ENCODE data around the gene SUOX. TPM values are rescaled to one million over a fixed set of nuclear protein-coding genes. Genes with fewer than 3 reads are reported as not detected.
"Not testable (repeated sequence)": the region's sequence is repeated elsewhere in the genome, so short reads cannot be mapped to it uniquely, and the experiment has no call there.

Gene SUOX
- polyA plus RNA-seq, 1 donor from 2014 or later = 13.1 TPM

DNA sequence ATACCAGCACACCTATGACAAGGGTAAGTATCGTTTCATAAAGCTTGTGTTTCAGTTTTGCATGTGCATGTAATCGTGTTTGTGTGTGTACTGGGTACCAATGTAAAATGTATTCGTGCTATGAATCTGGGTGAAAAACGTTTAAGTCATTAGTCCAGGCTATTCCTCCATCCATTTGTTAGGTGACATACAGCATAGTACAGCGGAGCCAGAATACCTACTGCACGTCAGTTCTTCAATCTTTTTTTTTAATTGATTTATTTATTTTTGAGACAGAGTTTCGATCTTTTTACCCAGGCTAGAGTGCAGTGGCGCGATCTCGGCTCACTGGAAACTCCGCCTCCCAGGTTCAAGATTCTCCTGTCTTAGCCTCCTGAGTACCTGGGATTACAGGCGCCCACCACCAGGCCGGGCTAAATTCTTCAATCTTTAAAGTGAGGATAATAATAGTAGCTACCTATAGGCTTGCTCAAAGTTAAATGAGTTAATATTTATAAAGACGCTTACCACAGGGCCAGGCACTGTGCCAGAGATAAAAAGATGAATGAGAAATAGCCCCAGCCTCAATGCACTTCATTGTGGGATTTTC is 44.0 kb downstream of the SUOX start:
- Histone ChIP-seq H3K4me3 (ENCODE audit: low read length) (peak overlapping the region; percentile 77), H3K27me3 (ENCODE audit: insufficient read depth, low read depth, low read length) (no peaks in the 10 kb centered on the region), H3K4me2 (ENCODE audit: low read length) (peak overlapping the region; percentile 63), H3K27ac (ENCODE audit: low read length) (peak overlapping the region; percentile 98), H2AFZ (ENCODE audit: low read depth, low read length) (peak overlapping the region; percentile 54), H3F3A (ENCODE audit: insufficient read depth, low read length, poor library complexity, severe bottlenecking) (no peaks in the 10 kb centered on the region), H3K36me3 (ENCODE audit: insufficient read depth, low read length) (no peaks in the 10 kb centered on the region), H4K20me1 (ENCODE audit: insufficient read depth) (no peaks in the 10 kb centered on the region), H3K79me2 (replicated peaks; ENCODE audit: insufficient read depth, low read length) (peaks cover 21% of the 10 kb centered on the region), H3K9ac (ENCODE audit: low read length) (peak overlapping the region; percentile 66), H3K9me3 (ENCODE audit: low read length) (no peaks in the 10 kb centered on the region), H3K9me2 (ENCODE audit: insufficient read depth, low read length) (no peaks in the 10 kb centered on the region)
- TF ChIP-seq, protein P1, sequence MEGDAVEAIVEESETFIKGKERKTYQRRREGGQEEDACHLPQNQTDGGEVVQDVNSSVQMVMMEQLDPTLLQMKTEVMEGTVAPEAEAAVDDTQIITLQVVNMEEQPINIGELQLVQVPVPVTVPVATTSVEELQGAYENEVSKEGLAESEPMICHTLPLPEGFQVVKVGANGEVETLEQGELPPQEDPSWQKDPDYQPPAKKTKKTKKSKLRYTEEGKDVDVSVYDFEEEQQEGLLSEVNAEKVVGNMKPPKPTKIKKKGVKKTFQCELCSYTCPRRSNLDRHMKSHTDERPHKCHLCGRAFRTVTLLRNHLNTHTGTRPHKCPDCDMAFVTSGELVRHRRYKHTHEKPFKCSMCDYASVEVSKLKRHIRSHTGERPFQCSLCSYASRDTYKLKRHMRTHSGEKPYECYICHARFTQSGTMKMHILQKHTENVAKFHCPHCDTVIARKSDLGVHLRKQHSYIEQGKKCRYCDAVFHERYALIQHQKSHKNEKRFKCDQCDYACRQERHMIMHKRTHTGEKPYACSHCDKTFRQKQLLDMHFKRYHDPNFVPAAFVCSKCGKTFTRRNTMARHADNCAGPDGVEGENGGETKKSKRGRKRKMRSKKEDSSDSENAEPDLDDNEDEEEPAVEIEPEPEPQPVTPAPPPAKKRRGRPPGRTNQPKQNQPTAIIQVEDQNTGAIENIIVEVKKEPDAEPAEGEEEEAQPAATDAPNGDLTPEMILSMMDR (IDR thresholded peaks at IDR 0.05; ENCODE audit: poor library complexity, severe bottlenecking) = peak; percentile 62
- no peak for TF ChIP-seq EP300 (conservative IDR thresholded peaks at IDR 0.05; ENCODE audit: poor library complexity, severe bottlenecking)

DNA sequence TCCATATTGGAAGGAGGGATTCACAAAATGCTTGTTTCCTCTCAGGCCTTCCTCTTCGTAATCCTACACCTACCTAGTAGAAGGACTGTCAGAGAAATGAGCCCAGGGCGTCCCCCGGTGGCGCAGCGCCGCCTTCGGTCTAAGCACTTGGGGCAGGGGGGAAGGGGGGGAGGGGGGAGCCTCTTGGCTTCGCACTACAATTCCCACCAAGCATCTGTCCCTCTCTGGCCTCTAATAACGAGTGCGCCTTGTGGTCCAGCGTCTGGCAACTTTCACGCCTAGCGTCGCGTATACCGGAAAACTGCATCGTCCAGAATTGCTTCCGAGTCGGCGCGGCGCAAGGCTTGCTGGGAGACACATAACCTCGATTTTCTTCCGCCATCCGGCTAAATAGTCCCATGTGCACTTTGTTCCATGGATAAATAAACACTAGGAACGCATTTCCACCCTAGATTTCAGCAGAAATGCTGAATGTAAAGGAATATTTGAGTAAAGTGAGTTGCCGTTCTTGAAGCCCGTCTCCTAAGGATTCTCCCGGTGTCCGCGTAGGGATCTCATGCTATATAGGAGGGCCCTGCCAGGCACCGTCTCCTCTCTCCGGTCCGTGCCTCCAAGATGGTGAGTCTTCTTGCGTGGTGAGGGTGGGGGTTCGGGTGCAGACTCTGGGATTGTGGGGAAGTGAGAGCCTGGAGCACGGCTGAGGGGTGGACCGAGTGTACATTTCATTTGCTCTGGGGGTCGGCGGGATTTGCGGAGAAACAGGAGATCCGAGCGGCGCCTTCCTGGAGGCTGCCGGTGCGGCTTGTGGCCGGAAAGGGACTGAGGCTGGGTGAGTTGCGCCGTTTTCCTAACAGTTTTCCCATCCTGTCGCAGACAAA is 44.7 kb downstream of the SUOX start, which contains the start of gene RPS26:
Gene RPS26, plus strand, starts transcription at position 367 of the 878 bp plus-strand sequence. Its CDS starts 249 bp downstream, at position 616.
- H3K9ac ChIP-seq (ENCODE audit: low read length) = peak within 1 kb of the TSS; percentile 94
- peak within 1 kb of the TSS; percentile 69 for H2AFZ ChIP-seq (ENCODE audit: low read depth, low read length)
- no peaks in the 10 kb centered on the region for H3K9me2 ChIP-seq (ENCODE audit: insufficient read depth, low read length)
- H3K27me3 ChIP-seq (ENCODE audit: insufficient read depth, low read depth, low read length) = no peaks in the 10 kb centered on the region
- peak within 1 kb of the TSS; percentile 77 for H3K4me3 ChIP-seq (ENCODE audit: low read length)
- H3K79me2 ChIP-seq (replicated peaks; ENCODE audit: insufficient read depth, low read length) = peaks cover 21% of the 10 kb centered on the region
- H3K9me3 ChIP-seq (ENCODE audit: low read length) = no peaks in the 10 kb centered on the region
- TF ChIP-seq, protein P1 (IDR thresholded peaks at IDR 0.05; ENCODE audit: poor library complexity, severe bottlenecking) = peak; percentile 6
- TF ChIP-seq TAF1 (IDR thresholded peaks at IDR 0.05; ENCODE audit: low read depth) (peak; percentile 88), SMC3 (conservative IDR thresholded peaks at IDR 0.05; ENCODE audit: poor library complexity) (peak; percentile 66), RAD21 (conservative IDR thresholded peaks at IDR 0.05) (peak; percentile 70), MXI1 (conservative IDR thresholded peaks at IDR 0.05; ENCODE audit: poor library complexity, severe bottlenecking) (peak; percentile 84), EP300 (conservative IDR thresholded peaks at IDR 0.05; ENCODE audit: poor library complexity, severe bottlenecking) (peak; percentile 79), EZH2 (IDR thresholded peaks at IDR 0.05; ENCODE audit: borderline replicate concordance, insufficient read depth, low read length, poor library complexity, severe bottlenecking) (no peak), POLR2AphosphoS5 (IDR thresholded peaks at IDR 0.05) (peak; percentile 100)
- TF ChIP-seq, protein P2, sequence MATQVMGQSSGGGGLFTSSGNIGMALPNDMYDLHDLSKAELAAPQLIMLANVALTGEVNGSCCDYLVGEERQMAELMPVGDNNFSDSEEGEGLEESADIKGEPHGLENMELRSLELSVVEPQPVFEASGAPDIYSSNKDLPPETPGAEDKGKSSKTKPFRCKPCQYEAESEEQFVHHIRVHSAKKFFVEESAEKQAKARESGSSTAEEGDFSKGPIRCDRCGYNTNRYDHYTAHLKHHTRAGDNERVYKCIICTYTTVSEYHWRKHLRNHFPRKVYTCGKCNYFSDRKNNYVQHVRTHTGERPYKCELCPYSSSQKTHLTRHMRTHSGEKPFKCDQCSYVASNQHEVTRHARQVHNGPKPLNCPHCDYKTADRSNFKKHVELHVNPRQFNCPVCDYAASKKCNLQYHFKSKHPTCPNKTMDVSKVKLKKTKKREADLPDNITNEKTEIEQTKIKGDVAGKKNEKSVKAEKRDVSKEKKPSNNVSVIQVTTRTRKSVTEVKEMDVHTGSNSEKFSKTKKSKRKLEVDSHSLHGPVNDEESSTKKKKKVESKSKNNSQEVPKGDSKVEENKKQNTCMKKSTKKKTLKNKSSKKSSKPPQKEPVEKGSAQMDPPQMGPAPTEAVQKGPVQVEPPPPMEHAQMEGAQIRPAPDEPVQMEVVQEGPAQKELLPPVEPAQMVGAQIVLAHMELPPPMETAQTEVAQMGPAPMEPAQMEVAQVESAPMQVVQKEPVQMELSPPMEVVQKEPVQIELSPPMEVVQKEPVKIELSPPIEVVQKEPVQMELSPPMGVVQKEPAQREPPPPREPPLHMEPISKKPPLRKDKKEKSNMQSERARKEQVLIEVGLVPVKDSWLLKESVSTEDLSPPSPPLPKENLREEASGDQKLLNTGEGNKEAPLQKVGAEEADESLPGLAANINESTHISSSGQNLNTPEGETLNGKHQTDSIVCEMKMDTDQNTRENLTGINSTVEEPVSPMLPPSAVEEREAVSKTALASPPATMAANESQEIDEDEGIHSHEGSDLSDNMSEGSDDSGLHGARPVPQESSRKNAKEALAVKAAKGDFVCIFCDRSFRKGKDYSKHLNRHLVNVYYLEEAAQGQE (IDR thresholded peaks at IDR 0.05; ENCODE audit: borderline replicate concordance) = peak; percentile 84
- no peaks in the 10 kb centered on the region for H3F3A ChIP-seq (ENCODE audit: insufficient read depth, low read length, poor library complexity, severe bottlenecking)
- H3K4me2 ChIP-seq (ENCODE audit: low read length) = peak within 1 kb of the TSS; percentile 79
- H3K27ac ChIP-seq (ENCODE audit: low read length) = peak within 1 kb of the TSS; percentile 98
- no peaks in the 10 kb centered on the region for H3K36me3 ChIP-seq (ENCODE audit: insufficient read depth, low read length)
- H4K20me1 ChIP-seq (ENCODE audit: insufficient read depth) = no peaks in the 10 kb centered on the region

DNA sequence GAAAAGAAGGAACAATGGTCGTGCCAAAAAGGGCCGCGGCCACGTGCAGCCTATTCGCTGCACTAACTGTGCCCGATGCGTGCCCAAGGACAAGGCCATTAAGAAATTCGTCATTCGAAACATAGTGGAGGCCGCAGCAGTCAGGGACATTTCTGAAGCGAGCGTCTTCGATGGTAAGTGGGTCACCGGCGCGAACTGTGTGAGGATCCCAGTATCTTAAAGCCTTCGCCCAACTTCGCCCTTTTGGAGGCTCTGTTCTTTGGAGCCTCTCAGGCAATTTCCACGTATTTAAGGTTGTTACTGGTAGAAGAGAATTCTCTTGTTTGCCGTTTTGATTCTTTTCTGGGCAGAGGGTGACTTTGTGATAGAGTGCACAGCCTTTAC is 45.3 kb downstream of the SUOX start:
- H2AFZ ChIP-seq (ENCODE audit: low read depth, low read length); H3K27me3 ChIP-seq (ENCODE audit: insufficient read depth, low read depth, low read length); H3K9me2 ChIP-seq (ENCODE audit: insufficient read depth, low read length); H3F3A ChIP-seq (ENCODE audit: insufficient read depth, low read length, poor library complexity, severe bottlenecking); H3K9me3 ChIP-seq (ENCODE audit: low read length); H4K20me1 ChIP-seq (ENCODE audit: insufficient read depth); H3K36me3 ChIP-seq (ENCODE audit: insufficient read depth, low read length): not testable (repeated sequence)
- Histone ChIP-seq H3K79me2 (replicated peaks; ENCODE audit: insufficient read depth, low read length) (peaks cover 21% of the 10 kb centered on the region), H3K4me2 (ENCODE audit: low read length) (peak overlapping the region; percentile 79), H3K9ac (ENCODE audit: low read length) (peak overlapping the region; percentile 94), H3K27ac (ENCODE audit: low read length) (peak overlapping the region; percentile 98), H3K4me3 (ENCODE audit: low read length) (peak overlapping the region; percentile 77)
